ENCODE results near the gene RBM20.
"Not testable (repeated sequence)": the region's sequence is repeated elsewhere in the genome, so short reads cannot be mapped to it uniquely, and the experiment has no call there.

RBM20 gene

DNA sequence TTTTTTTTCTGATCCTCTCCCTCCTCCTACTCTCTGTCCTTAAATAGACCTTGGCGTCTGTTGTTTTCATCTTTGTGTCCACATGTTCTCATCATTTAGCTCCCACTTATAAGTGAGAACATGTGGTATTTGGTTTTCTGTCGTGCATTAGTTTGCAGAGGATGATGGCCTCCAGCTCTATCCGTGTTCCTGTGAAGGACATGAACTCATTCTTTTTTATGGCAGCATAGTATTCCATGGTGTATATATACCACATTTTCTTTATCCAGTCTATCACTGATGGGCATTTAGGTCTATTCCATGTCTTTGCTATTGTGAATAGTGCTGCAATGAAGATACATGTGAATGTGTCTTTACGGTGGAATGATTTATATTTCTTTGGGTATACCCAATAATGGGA is 20.8 kb upstream of the RBM20 start:
- in situ Hi-C loops (cut with MboI; ENCODE audit: low pct_unique_long_range_greater_than_20kb, low sequenced_read_pairs): not testable (repeated sequence)

GRCh38 chr10:110625356-110625894 is 18.7 kb upstream of the RBM20 start:
- no peak for DNase-seq
- in situ Hi-C loops (cut with MboI; ENCODE audit: low pct_unique_long_range_greater_than_20kb, low sequenced_read_pairs): no loop called here

More for the DNA sequence above, 20.8 kb upstream of the RBM20 start:
- DNase-seq: not testable (repeated sequence)

DNA sequence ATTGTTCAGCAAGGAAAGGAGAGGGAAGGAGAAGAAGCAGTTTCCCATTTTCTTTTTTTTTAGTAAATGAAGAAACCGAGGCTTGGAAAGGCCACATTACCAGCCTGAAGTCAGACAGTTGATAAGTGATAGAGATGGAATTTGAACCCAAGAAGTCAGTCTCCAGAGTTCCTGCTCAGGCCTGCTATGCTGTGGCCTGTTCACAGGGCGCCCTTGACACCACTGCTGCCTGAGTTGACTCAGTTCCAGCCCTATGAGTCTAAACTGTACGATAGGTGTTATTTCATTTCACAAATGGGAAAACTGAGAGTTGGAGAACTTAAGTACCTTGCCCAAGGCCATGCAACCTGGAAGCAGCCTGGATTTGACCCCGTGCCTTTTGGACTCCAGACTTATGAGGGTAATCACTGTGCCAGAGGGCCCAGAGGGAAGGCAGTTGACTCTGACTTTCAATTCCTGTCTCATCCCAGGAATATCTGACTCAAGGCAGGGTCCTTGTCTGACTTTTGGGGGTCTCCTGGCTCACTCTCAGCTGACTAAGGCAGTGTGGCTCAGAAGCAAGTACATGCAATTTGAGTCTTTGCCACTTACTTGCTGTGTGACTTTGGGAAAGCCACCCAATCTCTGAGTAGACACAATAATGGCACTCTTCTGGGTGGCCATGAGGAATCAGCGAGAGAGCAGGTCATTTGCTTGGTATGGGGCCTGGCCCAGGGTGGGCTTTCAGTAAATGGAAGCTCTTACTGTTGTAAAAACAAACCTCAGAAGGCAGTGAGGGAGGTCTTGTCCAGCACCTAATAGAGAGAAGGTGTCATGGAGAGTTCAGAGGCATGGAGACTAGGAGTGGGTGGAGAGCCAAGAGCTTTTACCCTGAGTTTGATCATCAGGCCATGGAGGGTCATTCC is 17.9 kb upstream of the RBM20 start:
- no peak for DNase-seq
- in situ Hi-C loops (cut with MboI; ENCODE audit: low pct_unique_long_range_greater_than_20kb, low sequenced_read_pairs): no loop called here

DNA sequence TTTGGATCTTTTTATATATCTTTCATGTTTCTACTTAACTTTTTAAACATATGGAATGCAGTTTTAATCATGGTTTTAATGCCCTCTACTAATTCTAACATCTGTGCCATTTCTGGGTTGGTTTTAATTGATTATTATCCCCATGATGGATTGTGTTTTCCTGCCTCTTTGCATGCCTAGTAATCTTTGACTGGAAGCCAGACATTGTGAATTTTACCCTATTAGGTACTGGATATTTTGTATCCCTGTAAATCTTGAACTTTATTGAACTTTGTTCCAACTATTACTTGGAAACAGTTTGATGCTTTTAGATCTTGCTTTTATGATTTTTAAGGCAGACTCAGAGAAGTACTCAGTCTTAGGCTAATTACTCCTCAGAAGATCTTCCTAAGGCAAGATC is 16.0 kb upstream of the RBM20 start:
- in situ Hi-C loops (cut with MboI; ENCODE audit: low pct_unique_long_range_greater_than_20kb, low sequenced_read_pairs): no loop called here
- DNase-seq: no peak

DNA sequence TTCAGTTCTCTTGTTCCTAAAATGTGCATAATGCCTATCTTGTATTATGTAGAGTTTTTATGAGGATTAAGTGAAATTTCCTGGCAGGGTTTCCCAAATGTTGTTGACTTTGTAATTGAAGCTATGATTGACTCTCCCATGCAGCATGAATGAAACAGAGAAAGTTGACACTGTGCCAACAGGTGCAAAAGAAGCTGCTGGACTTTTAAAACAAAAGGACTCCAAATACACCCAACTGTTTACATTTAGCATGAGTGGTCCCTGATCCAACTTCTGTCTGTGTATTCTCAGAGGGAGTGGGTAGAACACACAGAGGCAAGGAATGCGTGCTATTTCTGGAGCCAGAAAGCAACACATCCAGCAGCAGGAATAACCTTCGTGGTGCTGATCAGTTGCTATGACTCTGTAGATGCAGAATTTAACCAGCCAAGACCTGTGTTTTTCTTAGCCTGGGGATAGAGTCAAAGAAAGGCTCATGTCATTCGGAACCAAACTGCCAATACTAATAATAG is 14.4 kb upstream of the RBM20 start:
- in situ Hi-C loops (cut with MboI; ENCODE audit: low pct_unique_long_range_greater_than_20kb, low sequenced_read_pairs): no loop called here
- DNase-seq: no peak

GRCh38 chr10:110631934-110632333 is 12.2 kb upstream of the RBM20 start:
- in situ Hi-C loops (cut with MboI; ENCODE audit: low pct_unique_long_range_greater_than_20kb, low sequenced_read_pairs): no loop called here
- DNase-seq: no peak

- in situ Hi-C loops (cut with MboI; ENCODE audit: low pct_unique_long_range_greater_than_20kb, low sequenced_read_pairs): no loop called here
- DNase-seq: no peak
These were observed 11.4 kb upstream of the RBM20 start for GRCh38 chr10:110632591-110633215.

DNA sequence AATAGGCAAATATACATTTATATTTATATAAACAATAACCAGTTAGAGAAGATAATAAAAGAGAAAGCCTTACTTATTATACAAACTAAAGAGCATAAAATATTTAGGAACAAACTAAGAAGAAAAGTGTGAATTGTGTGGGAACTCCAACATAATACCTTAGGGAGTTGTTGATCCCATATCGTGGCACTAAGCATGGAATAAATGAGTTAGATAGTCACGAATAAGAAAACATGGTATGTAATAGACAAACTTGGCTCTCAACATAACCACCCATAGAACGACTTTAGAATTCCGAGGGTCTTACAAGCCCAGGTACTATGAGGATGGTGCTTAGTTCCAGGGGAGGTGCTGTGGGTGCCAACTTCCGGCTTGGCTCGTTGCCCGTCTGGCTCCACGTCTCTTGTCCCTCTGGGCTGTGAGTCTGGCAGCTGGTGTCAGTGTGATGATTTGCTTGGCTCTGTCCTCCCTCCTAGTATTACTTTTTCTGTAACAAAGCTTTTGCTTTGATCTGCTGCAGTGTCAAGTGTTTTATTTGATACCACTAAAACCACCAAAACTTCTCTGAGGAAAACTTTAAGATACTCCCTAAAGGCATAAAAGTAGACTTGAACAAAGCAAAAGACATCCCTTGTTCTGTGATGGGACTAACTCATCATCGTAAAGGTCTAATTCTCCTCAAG is 9.5 kb upstream of the RBM20 start:
- in situ Hi-C loops (cut with MboI; ENCODE audit: low pct_unique_long_range_greater_than_20kb, low sequenced_read_pairs): no loop called here
- no peak for DNase-seq

GRCh38 chr10:110636572-110636931 is 7.6 kb upstream of the RBM20 start:
- in situ Hi-C loops (cut with MboI; ENCODE audit: low pct_unique_long_range_greater_than_20kb, low sequenced_read_pairs): no loop called here
- no peak for DNase-seq

- DNase-seq: no peak
- in situ Hi-C loops (cut with MboI; ENCODE audit: low pct_unique_long_range_greater_than_20kb, low sequenced_read_pairs): no loop called here
These were observed 7.1 kb upstream of the RBM20 start for GRCh38 chr10:110636932-110637557.

- DNase-seq: no peak
- in situ Hi-C loops (cut with MboI; ENCODE audit: low pct_unique_long_range_greater_than_20kb, low sequenced_read_pairs): no loop called here
These were observed 6.5 kb upstream of the RBM20 start for GRCh38 chr10:110637558-110638053.

DNA sequence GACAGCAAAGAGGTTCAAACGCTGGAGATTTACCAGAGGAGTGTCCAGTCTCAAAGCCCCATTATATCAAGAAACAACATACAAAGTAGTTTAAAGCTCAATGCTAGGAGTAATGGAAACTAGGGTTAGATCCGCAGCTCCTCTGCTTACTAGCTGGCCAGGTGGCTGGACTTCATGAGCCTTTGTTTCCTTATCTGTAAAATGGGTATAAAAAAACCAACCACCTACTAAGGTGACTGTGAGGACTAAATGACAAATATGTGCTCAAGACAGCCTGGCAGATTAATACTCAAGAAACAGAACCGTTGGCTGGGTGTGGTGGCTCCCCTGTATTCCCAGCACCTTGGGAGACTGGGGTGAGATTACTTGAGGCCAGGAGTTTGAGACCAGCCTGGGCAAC is 5.8 kb upstream of the RBM20 start:
- in situ Hi-C loops (cut with MboI; ENCODE audit: low pct_unique_long_range_greater_than_20kb, low sequenced_read_pairs): no loop called here
- DNase-seq: no peak

- DNase-seq; in situ Hi-C loops (cut with MboI; ENCODE audit: low pct_unique_long_range_greater_than_20kb, low sequenced_read_pairs): not testable (repeated sequence)
These were observed 5.1 kb upstream of the RBM20 start for GRCh38 chr10:110639046-110639445.

- in situ Hi-C loops (cut with MboI; ENCODE audit: low pct_unique_long_range_greater_than_20kb, low sequenced_read_pairs); DNase-seq: not testable (repeated sequence)
These were observed 4.3 kb upstream of the RBM20 start for GRCh38 chr10:110639858-110640257.

GRCh38 chr10:110641256-110641655 is 2.9 kb upstream of the RBM20 start:
- in situ Hi-C loops (cut with MboI; ENCODE audit: low pct_unique_long_range_greater_than_20kb, low sequenced_read_pairs): no loop called here
- no peak for DNase-seq

- in situ Hi-C loops (cut with MboI; ENCODE audit: low pct_unique_long_range_greater_than_20kb, low sequenced_read_pairs): no loop called here
- DNase-seq: no peak
These were observed 1.7 kb upstream of the RBM20 start for GRCh38 chr10:110642204-110643034.

DNA sequence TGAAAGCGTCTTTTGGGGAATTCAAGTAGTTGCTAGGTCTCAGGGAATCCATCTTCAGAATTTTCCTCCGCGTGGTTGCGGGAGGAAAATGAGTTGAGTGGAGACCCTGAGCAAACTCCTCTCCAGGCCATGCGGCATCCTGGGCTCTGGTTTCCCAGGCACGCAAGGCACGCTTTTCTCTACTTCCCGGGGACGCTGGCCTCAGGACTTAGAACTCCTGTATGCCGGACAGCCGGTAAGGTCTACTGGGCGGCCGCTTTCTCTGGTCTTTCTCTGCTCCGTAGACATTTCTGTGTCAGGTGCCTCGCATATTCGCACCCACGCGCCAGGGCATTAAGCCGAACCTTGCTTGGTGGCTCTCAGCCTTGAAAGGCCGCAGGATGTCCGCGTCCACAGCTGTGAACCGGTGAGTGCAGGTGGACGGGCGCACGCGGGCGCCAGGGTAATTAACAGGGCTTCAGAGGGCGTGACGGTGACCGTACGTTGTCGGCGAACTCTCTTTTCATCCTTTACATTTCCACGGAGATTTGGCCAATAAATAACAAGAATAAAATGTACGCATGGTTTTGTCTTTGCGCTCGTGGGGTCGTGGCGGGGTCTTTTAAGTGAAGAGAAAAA is 992 bp upstream of the RBM20 start:
- in situ Hi-C loops (cut with MboI; ENCODE audit: low pct_unique_long_range_greater_than_20kb, low sequenced_read_pairs): no loop called here
- no peak for DNase-seq
